ENCODE data around the gene LIPK.

GRCh38 chr10:88680958-88681357 is 25.1 kb upstream of the LIPK start:
- TF ChIP-seq GATAD2A (IDR thresholded peaks at IDR 0.05), result no peak
- TF ChIP-seq POLR2A (conservative IDR thresholded peaks at IDR 0.05), result no peak

Data from K562 (cell line).